IPS DF 6.9 (cell line): Measurements from ENCODE around the gene CHMP3.

Experiments
- DNase-seq: peaks from one replicate; pipeline ENCODE4 v3.0.0-alpha.2; 2013; ENCODE audit warnings: low read depth, low spot score
- H3K27ac ChIP-seq: one replicate; pipeline ENCODE4 v1.5.1; 2013; ENCODE audit warnings: low read length, control low read depth
- H3K27me3 ChIP-seq: 2 replicates; pipeline ENCODE4 v1.6.1; 2013; ENCODE audit warnings: mild to moderate bottlenecking, low read length; ENCODE audit not compliant: control insufficient read depth, insufficient read depth
- H3K36me3 ChIP-seq: 2 replicates; pipeline ENCODE4 v1.6.1; 2013; ENCODE audit warnings: low read length; ENCODE audit not compliant: control insufficient read depth, insufficient read depth
- H3K4me1 ChIP-seq: 2 replicates; pipeline ENCODE4 v1.6.1; 2013; ENCODE audit warnings: low read length; ENCODE audit not compliant: control insufficient read depth, insufficient read depth
- H3K4me3 ChIP-seq: 2 replicates; pipeline ENCODE4 v1.5.1; 2013; ENCODE audit warnings: mild to moderate bottlenecking, low read length
- H3K9me3 ChIP-seq: 2 replicates; pipeline ENCODE4 v1.6.1; 2013; ENCODE audit warnings: low read length, inconsistent platforms; ENCODE audit not compliant: control insufficient read depth, insufficient read depth
- WGBS: extraction: QIAGEN DNeasy Blood & Tissue Kit; methylation state at CpG from one replicate; pipeline ENCODE4 v1.1.7; 2013; ENCODE audit warnings: mixed read lengths, missing lambda C conversion rate; ENCODE audit not compliant: insufficient read length, insufficient coverage; 5-methylcytosine and 5-hydroxymethylcytosine counted together

The CHMP3 gene

DNA sequence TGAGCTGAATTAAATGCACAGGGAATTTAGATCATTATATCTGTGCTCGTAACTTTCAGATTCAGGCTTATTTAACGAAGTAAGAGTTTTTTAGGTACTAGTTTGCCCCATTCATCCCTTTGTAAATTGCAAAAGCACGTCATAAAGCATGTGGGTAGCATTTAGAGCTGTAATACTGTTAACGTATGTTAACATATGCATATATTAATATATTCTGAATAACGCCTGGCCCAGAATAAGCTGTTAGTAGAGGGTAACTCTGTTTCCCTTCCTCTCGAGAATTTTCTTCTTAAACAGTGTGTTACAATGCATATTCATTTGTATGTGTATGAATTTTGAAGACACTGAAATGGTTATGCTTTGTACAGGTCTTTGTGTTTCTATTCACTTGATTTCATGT lies 91.6 kb downstream of the CHMP3 start:
- no peak for DNase-seq
- Histone ChIP-seq H3K9me3 (no peaks in the 10 kb centered on the region), H3K4me1 (no peaks in the 10 kb centered on the region), H3K27me3 (no peaks in the 10 kb centered on the region), H3K4me3 (no peak overlapping the region), H3K27ac (no peak overlapping the region), H3K36me3 (peaks cover under 1% of the 10 kb centered on the region; the same call in 1 of the 2 replicates)
- no CpG with 5 or more reads among the region's 6 CpGs for WGBS

DNA sequence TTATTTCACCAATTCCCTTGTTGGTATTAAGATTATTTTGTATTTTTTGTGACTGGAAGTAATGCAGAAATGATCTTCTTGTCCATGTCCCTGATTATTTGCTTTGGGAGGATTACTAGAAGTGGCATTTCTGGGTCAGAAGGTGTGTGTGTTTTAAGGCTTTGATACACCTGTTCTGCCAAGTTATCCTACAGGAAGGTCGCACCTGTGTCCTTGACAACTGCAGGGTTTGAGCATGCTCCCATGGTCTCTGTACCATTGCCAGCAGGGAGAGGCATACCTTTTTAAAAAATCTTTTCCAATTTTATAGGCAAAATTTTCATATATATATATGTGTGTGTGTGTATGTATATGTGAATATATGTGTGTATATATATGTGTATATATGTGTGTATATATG lies 92.4 kb downstream of the CHMP3 start:
- H3K4me3 ChIP-seq: no peak overlapping the region
- H3K27me3 ChIP-seq: no peaks in the 10 kb centered on the region
- peaks cover 2% of the 10 kb centered on the region; the same call in 1 of the 2 replicates for H3K36me3 ChIP-seq
- no peak for DNase-seq
- H3K4me1 ChIP-seq: no peaks in the 10 kb centered on the region
- H3K9me3 ChIP-seq: no peaks in the 10 kb centered on the region
- H3K27ac ChIP-seq: no peak overlapping the region
- no CpG with 5 or more reads among the region's 1 CpG for WGBS

- peaks cover 10% of the 10 kb centered on the region; the same call in 1 of the 2 replicates for H3K36me3 ChIP-seq
- H3K9me3 ChIP-seq: no peaks in the 10 kb centered on the region
- no peak for DNase-seq
- no peak overlapping the region for H3K27ac ChIP-seq
- no peaks in the 10 kb centered on the region for H3K4me1 ChIP-seq
- H3K4me3 ChIP-seq: no peak overlapping the region
- H3K27me3 ChIP-seq: no peaks in the 10 kb centered on the region
- WGBS: no CpG with 5 or more reads among the region's 7 CpGs
These were observed 94.8 kb downstream of the CHMP3 start for GRCh38 chr2:86468162-86469033.

- no peak for DNase-seq
- peaks cover 12% of the 10 kb centered on the region; the same call in 1 of the 2 replicates for H3K36me3 ChIP-seq
- H3K27ac ChIP-seq: no peak overlapping the region
- H3K27me3 ChIP-seq: no peaks in the 10 kb centered on the region
- no CpG with 5 or more reads among the region's 1 CpG for WGBS
- H3K4me1 ChIP-seq: no peaks in the 10 kb centered on the region
- no peaks in the 10 kb centered on the region for H3K9me3 ChIP-seq
- H3K4me3 ChIP-seq: no peak overlapping the region
These were observed 96.9 kb downstream of the CHMP3 start for GRCh38 chr2:86466306-86466705.

DNA sequence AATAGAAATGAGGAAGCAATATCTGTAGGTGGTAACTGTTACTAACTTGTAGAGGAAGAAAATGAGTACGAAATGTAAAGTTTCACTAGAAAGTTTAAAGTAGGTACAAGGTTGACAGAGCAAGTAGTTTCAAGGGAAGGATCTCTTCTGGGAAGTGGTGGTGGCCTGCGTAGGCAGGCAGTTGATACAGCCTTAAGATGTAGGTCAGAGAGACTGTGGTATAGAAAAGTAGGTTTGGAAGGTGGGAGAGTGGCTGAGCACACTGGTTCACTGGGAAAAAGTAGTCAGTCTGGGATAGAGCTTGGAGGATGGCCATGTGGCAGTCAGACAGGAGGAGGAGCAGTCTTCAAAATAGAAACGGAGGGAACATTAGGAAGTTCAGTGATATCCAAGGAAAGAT lies 98.6 kb downstream of the CHMP3 start:
- Histone ChIP-seq H3K4me3 (no peak overlapping the region), H3K27me3 (no peaks in the 10 kb centered on the region), H3K36me3 (peaks cover 13% of the 10 kb centered on the region; the same call in 1 of the 2 replicates), H3K27ac (no peak overlapping the region), H3K9me3 (no peaks in the 10 kb centered on the region), H3K4me1 (no peaks in the 10 kb centered on the region)
- 100% methylated on average over 1 of the region's 3 CpGs for WGBS
- DNase-seq: no peak

DNA sequence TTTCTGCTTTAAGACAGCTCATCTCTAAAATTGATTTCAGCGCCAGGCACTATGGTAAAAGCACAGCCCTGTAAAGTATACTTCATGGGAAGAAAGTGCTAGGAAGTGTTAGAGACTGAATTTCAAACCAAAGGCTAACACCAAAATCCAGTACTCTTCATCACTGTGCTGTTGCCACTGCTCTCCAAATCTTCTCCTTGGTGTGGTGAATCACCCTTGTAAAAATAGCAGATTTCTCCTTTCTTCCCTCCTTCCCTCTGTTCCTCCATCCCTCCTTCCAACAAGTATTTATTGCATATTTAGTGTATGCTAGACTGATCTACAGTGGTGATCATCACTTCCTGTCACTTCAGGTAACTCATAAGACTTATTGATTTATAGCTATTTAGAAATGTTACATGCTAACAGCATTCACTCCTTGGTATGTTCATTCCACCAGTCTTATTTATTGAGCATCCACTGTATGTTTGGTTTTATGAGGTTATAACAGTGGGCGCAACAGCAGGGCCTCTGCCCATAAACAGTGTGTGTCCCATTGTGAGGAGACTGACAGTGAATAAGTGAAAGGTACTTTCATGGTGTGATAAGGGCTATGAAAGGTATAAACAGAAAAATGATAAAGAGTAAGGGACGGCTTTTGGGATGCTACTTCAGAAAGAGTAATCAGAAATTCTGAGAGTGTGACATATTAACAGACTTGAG lies 102.0 kb downstream of the CHMP3 start:
- no peaks in the 10 kb centered on the region for H3K4me1 ChIP-seq
- no peaks in the 10 kb centered on the region for H3K27me3 ChIP-seq
- H3K9me3 ChIP-seq: no peaks in the 10 kb centered on the region
- no peak overlapping the region for H3K27ac ChIP-seq
- DNase-seq: no peak
- H3K36me3 ChIP-seq: peaks cover 18% of the 10 kb centered on the region; the same call in 1 of the 2 replicates
- no CpG with 5 or more reads among the region's 3 CpGs for WGBS
- H3K4me3 ChIP-seq: no peak overlapping the region

DNA sequence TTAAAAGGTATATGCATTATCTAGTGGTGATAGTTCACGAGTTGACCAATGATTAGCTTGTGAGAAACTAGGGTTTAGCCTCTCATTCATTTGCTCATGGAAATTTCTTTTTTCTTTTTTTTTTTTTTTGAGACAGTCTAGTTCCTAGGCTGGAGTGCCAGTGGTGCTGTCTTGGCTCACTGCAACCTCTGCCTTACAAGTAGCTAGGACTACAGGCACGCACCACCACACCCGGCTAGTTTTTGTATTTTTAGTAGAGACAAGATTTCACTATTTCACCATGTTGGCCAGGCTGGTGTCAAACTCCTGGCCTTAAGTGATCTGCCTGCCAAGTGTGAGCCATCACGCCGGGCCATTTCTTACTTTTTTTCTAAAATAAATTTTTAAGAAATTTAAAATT lies 108.1 kb downstream of the CHMP3 start:
- H3K4me1 ChIP-seq: no peaks in the 10 kb centered on the region
- H3K36me3 ChIP-seq: peaks cover 16% of the 10 kb centered on the region; the same call in 1 of the 2 replicates
- H3K27ac ChIP-seq: no peak overlapping the region
- H3K4me3 ChIP-seq: no peak overlapping the region
- no peak for DNase-seq
- H3K9me3 ChIP-seq: no peaks in the 10 kb centered on the region
- no CpG with 5 or more reads among the region's 5 CpGs for WGBS
- H3K27me3 ChIP-seq: no peaks in the 10 kb centered on the region

GRCh38 chr2:86454238-86454637 lies 109.0 kb downstream of the CHMP3 start:
- no peaks in the 10 kb centered on the region for H3K4me1 ChIP-seq
- H3K36me3 ChIP-seq: peaks cover 14% of the 10 kb centered on the region; the same call in 1 of the 2 replicates
- H3K4me3 ChIP-seq: no peak overlapping the region
- no peaks in the 10 kb centered on the region for H3K27me3 ChIP-seq
- H3K27ac ChIP-seq: no peak overlapping the region
- no peaks in the 10 kb centered on the region for H3K9me3 ChIP-seq
- no peak for DNase-seq

- Histone ChIP-seq H3K27me3 (no peaks in the 10 kb centered on the region), H3K4me1 (no peaks in the 10 kb centered on the region), H3K36me3 (peaks cover 14% of the 10 kb centered on the region; the same call in 1 of the 2 replicates), H3K27ac (no peak overlapping the region), H3K9me3 (no peaks in the 10 kb centered on the region), H3K4me3 (no peak overlapping the region)
- no CpG with 5 or more reads among the region's 2 CpGs for WGBS
- DNase-seq: no peak
These were observed 109.4 kb downstream of the CHMP3 start for GRCh38 chr2:86453836-86454235.
